Left hindlimb (tissue), 1 donor: ENCODE measurements around the gene PRDM16.
"Not testable (repeated sequence)": the region's sequence is repeated elsewhere in the genome, so short reads cannot be mapped to it uniquely, and the experiment has no call there.

Source experiments
- DNase-seq: peaks from one replicate; pipeline ENCODE4 v3.0.0-alpha.2; 2018

The PRDM16 gene

GRCh38 chr1:3145532-3146325 is 76.7 kb downstream of the PRDM16 start:
- no peak for DNase-seq

GRCh38 chr1:3146458-3146857 is 77.5 kb downstream of the PRDM16 start:
- DNase-seq = no peak

- no peak for DNase-seq
Measured at GRCh38 chr1:3146907-3147306, 77.9 kb downstream of the PRDM16 start.

- DNase-seq = no peak
Measured at GRCh38 chr1:3148171-3148570, 79.2 kb downstream of the PRDM16 start.

GRCh38 chr1:3149277-3149676 is 80.3 kb downstream of the PRDM16 start:
- DNase-seq = no peak

GRCh38 chr1:3151456-3151855 is 82.5 kb downstream of the PRDM16 start:
- DNase-seq = no peak

GRCh38 chr1:3152143-3152542 is 83.1 kb downstream of the PRDM16 start:
- no peak for DNase-seq

- DNase-seq = no peak
Measured at GRCh38 chr1:3153197-3153596, 84.2 kb downstream of the PRDM16 start.

GRCh38 chr1:3153902-3154795 is 85.1 kb downstream of the PRDM16 start:
- DNase-seq = no peak

- no peak for DNase-seq
Measured at GRCh38 chr1:3155056-3155925, 86.3 kb downstream of the PRDM16 start.

GRCh38 chr1:3155926-3156220 is 86.9 kb downstream of the PRDM16 start:
- DNase-seq = no peak

GRCh38 chr1:3156936-3157335 is 87.9 kb downstream of the PRDM16 start:
- DNase-seq = no peak

- no peak for DNase-seq
Measured at GRCh38 chr1:3158347-3158746, 89.3 kb downstream of the PRDM16 start.

GRCh38 chr1:3159121-3159520 is 90.1 kb downstream of the PRDM16 start:
- no peak for DNase-seq

- no peak for DNase-seq
Measured at GRCh38 chr1:3159996-3160395, 91.0 kb downstream of the PRDM16 start.

- no peak for DNase-seq
Measured at GRCh38 chr1:3160647-3161145, 91.7 kb downstream of the PRDM16 start.

GRCh38 chr1:3161176-3161840 is 92.3 kb downstream of the PRDM16 start:
- no peak for DNase-seq

- DNase-seq = no peak
Measured at GRCh38 chr1:3162322-3162882, 93.4 kb downstream of the PRDM16 start.

- DNase-seq = no peak
Measured at GRCh38 chr1:3163356-3163755, 94.4 kb downstream of the PRDM16 start.

- peak; percentile 27 for DNase-seq
Measured at GRCh38 chr1:3164671-3165070, 95.7 kb downstream of the PRDM16 start.

GRCh38 chr1:3165189-3165588 is 96.2 kb downstream of the PRDM16 start:
- DNase-seq = not testable (repeated sequence)
